NCI-H524 (cell line): ENCODE measurements around the gene ZNF722.
"Not testable (repeated sequence)": the region's sequence is repeated elsewhere in the genome, so short reads cannot be mapped to it uniquely, and the experiment has no call there.

Source experiments
- DNase-seq, 2 experiments: peaks; one replicate each; lab custom pipeline; 2025; lab: John Stamatoyannopoulos, UW

Gene ZNF722

DNA sequence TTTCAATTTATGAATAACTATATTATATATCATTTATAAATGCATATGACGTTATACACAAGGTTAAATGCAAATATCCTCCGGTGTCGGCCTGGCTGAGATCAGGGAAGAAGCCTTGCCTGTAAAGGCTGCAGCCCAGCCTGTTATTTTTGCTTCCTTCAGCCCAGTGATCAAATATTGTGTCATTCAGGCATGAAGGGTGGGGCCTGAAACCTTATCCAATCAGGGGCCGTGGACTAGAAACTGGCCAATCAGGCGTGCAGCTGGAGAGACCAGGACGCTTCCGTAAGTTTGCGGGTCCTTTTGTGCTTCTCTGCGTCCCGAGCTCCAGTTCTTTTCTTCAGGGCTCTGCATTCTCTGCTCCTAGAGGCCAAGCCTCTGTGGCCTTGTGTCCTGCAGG is at the start of gene ZNF722:
Gene ZNF722 (plus strand): TSS at position 301 of the 400 bp plus-strand sequence. CDS start 113 bp downstream, outside the sequence.
- no peak for DNase-seq

DNA sequence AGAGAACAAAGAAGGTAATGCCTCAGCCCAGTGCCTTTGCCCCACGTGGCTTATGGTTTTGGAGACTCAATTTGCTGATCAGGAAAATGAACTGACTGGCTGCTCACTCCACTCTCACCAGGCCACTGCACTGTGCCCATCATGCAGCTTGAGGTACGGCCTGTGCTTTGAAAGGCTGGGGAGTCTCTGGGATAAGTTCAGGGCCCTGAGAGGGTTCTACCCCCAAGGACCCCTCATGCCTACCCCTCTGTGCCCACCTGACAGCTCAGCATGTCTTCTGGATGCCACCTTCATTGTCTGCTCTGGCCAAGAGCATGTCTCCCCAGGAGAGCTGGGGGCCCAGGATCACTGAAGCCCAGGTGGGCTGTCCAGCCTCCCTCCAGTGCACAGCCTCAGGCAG is 45.5 kb upstream of the ZNF722 start:
- no peak for DNase-seq

- DNase-seq, result no peak
Observed at GRCh38 chr7:63968629-63969028, 30.0 kb upstream of the ZNF722 start.

DNA sequence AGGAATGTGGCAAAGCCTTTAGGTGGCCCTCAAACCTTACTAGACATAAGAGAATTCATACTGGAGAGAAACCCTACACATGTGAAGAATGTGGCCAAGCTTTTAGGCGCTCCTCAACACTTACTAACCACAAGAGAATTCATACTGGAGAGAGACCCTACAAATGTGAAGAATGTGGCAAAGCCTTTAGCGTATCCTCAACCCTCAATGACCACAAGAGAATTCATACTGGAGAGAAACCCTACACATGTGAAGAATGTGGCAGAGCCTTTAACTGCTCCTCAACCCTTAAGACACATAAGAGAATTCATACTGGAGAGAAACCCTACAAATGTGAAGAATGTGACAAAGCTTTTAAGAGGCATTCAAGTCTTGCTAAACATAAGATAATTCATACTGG is 16.8 kb downstream of the ZNF722 start:
- DNase-seq, result not testable (repeated sequence)

DNA sequence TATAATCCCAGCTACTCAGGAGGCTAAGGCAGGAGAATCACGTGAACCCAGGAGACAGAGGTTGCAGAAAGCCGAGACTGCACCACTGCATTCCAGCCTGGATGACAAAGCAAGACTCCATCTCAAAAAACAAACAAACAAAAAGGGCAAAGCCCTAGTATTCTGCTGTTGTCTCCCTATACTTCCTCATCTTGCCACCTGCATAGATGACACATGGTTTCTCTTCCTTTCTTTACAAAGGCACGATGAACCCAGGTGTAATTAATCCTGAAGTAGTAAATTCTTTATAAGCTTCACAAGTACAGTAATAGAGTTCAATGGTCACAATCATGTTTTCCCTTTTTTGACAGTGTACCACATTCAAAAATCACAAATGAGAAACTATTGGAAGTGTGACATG is 36.7 kb downstream of the ZNF722 start:
- DNase-seq, result no peak

DNA sequence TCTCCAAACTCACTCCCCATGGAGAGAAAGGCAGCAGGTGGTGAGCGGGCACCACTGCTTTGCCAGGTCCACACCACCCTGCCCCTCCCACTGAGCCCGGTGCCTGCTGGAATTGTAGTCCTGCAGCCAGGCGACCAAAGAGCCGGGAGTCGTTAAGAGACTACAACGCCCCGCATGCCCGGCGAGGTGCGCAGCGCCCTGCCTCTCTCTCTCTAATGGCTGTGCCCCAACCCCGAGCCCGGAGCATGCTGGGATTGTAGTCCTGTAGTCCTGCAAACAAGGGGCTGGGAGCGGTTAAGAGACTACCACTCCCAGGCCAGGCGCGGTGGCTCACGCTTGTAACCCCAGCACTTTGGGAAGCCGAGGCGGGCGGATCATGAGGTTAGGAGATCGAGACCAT is 38.4 kb downstream of the ZNF722 start:
- no peak for DNase-seq

DNA sequence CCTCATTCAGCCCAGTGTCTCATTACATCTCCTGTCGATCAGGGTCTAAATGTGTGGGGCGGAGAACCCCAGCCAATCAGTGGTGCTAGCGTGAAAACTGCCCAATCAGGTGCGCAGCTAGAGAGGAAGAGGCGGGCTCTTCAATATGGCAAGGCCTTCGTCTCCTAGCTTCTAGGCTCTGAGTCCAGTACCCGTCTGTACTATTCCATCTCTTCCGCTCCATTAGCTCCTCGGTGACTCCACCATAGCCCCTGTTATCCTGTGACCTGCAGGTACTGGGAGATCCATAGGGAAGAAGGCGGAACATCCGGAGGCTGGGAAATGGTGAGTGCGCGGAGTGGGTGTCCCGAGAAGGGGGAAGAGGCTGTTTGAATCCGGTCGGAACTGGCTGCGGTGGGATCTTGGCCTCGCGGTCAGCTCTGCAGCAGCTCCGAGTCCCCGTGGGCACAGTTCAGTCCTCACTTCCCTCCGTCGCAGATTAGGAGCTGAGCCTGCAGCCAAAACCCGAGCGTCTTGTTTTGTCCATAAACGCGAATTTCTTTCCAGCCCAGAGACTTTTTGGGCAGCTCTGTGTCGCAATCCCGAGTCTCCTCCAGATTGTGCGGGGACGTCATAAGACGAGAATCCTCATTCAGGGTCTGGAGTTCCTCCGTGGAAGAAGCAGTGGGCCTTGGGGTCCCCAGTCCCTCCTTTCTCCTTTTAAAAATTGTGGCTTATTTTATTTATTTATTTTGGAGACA is 46.8 kb downstream of the ZNF722 start, which contains the start of gene ZNF727:
Gene ZNF727 (plus strand): TSS at position 134 of the 740 bp plus-strand sequence. CDS start 188 bp downstream, at position 322.
- DNase-seq, result peak in 1 of 2 experiments; percentile 8

DNA sequence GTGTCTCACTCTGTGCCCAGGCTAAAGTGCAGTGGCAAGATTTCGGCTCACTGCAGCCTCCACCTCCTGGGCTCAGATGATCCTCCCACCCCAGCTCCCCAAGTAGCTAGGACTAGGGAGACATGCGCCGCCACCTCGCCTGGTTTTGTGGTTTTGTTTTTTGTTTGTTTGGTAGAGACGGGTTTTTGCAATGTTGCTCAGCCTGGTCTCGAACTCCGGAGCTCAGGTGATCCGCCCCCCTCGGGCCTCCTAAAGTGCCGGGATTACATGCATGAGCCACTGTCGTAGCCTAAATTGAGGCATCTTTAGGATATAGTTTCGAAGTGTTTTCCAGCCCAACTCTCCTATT is 47.4 kb downstream of the ZNF722 start:
- no peak for DNase-seq
